NCI-H1048 (cell line): Measurements from ENCODE around the gene DUSP1.

Experiments used
- DNase-seq: peaks from one replicate; lab custom pipeline; 2025; lab: John Stamatoyannopoulos, UW

DUSP1 gene

DNA sequence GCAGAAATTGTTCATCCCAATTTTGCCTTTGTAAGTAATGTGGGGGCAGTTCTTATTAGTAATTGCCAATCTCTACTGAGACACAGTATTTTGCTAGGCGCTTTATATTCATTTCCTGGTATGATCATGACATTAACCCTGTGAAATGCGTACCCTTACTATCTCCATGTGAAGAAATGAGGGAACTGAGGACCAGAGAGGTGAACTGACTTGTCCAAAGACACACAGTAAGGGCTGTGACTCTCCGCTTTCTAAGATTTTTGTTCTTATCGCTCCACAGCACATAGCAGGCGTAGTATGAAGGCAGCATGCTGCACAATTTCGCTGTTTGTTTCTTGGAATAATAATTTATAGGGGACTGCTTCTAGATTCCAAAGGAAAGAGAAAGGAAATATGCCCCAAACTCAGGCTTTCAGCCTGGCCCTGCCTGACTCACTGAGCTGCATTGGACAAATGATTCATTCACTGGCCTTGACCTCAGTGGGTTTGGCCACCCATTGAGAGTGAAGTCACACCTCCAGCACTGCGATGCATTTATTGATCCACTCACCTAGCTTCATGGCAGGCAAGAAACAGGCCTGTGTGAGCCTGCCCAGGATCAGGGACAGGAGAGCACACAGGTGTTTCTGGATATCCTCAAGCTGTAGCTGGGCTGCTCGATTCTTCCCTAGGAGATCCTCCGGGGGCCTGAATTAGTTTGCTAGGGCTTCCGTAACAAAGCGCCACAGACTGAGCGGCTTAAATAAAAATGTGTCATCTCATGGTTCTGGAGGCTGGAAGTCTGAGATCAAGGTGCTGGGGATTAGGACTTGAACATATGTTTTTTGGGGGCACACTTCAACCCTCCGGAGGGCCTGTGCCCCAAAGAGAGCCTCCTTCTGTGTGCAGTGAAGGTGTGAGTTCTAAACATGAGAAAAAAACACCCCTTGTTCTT is 7.2 kb upstream of the DUSP1 start:
- no peak for DNase-seq

DNA sequence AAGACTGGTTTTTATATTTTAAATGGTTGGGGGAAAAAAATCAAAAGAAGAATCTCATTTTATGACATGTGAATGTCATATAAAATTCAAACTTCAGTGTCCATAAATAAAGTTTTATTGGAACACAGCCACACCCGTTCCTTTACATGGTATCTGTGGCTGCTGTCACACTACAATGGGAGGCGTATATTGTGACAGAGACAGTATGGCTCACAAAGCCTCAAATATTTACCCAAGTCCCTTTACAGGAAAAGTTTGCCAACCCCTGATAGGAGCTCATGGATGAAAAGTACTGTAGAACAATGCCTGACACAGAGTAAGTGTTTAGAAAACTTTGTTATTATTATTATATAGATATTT is 5.2 kb upstream of the DUSP1 start:
- no peak for DNase-seq

DNA sequence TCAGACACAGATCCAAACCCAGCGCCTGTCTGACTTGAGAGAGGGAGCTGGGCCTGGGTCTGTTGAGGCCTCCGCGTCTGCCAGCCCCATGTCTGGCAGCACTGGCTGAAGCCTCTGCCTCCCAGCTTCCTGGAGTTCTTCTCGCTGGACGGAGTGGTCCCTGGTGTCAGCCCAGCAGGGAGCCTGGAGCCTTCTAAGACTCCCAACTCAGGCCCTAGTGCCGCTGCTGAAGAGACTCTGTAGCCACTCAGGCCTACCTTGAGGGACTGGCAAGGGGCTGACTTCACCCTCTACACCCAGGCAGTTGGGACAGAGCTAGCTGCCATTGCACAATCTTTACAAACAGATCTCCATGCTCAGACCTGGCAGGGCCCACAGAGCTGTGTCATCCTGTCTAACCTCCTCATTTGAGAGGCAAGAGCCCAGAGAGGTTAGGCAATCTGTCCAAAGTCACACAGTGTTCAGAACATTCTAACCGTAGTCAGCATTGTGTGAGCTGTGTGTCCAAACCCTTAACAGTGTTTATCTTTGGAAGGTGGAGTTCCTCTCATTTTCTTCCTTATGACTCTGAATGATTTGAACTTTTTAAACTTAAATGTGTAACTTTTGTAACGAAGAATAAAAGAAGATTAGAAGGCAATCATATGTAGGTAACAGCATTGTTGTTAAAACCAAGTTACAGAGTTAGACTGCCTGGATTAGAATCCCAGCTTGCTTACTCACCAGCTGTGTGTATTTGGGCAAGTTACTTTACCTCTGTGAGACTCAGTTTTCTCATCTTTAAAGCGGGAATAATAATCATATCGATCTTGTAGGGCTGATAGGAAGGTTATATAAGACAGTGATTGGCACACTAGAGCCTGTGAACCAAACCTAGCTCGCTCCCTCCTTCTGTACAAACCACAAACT is 4.6 kb upstream of the DUSP1 start:
- no peak for DNase-seq

DNA sequence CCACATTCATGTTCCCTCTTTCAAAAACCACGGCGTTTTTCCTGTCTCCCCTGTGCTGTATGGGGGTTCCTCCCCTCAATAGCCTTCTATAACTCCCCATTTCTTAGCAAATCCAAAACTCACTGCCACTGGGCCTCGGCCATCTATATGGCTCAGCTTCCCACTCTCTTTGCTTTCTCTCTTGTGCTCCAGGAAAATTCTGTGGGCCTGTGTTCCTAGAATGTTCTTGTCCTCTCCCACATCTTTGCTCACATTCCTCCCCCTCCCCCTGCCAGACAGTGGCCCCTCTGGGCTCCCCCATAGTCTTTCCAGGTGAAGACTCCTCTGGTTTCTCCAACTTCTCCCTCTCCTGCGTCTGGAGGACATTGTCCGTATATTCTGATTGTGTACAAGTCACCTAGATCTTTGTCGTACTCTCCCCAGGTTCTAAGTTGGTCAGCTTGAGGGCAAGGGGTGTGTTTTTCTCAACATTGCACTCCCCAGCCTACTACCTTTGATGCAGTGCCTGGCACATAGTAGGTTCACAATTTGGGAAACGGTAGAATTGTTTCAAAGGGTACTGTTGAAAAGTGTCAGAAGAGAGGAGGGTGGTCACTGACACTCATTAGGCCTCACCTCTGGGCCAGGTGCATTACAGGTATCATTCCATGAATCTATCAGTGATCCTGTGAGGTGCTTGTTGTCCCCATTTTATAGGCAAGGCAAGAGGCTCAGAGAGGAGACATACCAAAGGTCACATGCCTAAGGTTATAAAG is 3.7 kb upstream of the DUSP1 start:
- no peak for DNase-seq

DNA sequence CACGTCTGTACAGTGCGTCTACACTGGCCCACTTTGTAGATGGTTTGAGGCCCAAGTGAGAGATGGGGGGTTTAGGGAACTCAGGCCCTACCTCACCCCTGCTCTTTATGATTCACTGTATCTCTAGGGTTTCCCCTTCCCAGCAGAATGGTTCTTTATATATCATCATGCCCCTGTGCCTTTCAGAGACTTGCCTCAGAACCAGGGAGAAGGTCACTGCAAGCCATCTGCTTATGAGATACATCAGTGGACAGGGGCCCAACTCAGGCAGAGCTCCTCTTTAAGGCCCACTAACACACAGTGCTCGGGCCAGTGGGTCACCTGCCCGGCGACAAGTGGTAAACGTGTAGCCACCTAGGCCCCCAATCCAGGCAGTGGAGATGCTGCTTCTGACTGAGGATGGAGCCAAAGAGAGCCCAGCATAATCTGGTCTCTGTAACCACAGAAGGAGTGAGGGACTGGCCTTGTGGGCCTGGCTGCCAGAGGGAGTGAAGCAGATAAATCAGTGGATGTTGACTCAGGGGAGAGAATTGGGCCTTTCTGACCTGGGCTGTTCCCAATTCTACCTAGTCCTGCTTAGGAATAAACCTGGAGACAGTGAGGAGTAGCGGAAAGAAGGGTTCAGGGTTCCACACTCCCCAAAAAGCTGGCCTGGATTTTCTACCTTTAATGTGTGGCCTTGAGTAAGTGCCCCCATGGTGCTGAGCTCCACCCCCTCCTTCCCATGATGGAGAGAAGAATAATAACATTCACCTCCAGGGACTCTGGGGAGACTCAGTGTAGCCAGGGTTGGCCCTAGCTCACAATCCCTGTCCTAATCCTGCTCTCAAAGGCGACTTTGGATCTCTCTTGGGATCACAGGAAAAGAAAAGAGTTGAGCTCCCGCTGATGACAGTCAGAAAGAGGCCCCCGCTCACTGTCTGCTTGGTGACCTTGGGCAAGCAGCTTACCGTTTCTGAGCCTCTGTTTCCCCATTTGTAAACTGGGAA is 2.8 kb upstream of the DUSP1 start:
- no peak for DNase-seq

DNA sequence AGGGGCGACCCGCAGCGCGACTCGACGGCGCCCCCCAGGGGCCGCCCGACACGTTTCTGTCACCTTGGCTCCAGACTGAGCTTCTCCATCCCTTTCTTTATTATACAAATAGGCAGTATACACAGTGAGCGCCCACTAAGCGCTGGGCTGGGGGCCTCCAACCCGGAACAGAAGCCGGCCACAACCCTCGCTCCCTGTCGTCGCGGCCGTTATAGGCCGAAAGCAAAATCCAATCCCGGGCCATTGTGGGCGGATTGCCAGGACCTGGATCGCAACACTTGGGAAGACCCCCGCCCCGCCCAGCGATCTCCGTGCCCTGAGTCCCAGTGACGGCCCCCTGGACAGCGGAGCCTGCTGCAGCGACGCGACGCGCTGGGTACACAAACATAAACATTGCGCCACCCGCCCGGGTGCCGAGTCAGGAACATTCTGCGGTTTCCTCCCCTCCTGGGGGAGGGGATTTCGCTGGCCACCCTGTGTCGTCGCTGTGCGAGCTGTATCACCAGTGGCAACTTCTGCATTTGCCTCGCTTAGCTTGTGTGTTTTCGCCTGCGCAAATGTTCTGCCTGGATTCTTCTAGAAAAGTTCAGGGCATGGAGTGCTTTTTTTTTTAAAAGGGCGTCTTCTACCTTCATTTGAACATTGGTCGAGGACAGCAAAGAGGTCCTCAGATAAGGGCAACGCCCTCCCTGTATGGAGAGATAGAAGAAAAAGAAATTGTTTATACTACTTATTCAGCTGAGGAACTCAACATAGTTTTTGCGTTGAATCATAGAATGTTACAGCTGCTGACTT is 1.3 kb upstream of the DUSP1 start:
- DNase-seq = peak; percentile 44

DNA sequence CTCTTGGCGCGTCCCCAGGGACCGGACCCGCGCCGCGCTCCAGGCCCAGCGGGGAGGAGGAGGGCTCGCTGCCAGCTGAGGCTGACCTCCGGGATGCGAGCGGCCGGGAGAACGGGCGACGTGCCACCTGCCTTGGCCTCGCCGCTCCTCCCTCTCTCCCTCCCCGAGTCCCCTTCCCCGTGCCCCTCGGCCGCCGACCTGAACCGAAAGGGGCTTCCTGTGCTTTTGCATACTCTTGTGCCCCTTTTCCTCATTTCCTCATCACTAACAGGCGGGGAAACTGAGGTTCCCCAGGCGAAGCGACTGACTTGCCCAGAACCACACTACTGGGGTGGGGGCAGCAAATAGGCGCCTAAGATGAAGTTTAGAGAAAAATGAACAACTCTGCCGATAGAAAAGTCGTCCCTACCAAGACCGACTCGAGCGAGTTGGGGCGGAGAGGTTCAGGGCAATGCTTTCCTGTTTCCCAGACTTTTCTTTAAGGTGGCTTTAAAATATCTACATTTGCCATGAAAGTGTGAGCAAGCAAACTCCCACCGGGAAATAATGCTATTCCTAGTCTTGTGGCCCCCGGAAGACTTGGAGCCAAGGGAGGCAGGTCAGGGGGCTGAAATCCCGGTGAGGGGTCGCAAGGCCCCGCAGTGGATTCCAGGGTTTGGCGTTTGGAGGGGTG is 580 bp upstream of the DUSP1 start:
- no peak for DNase-seq

DNA sequence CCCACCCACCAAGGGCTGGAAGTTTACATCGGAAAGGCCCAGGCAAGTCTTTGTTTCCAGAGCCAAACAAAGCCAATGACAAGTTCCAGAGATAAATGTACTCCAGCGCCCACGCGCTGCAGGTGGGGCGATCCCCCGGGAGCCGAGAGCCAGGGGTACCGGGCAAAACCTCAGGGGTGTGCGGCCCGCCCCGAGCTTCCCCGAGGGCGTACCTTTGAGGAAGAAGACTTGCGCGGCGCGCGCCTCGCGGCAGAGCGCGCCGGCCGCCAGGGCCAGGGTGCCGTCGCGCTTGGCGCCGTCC is 671 bp downstream of the DUSP1 start:
- no peak for DNase-seq

DNA sequence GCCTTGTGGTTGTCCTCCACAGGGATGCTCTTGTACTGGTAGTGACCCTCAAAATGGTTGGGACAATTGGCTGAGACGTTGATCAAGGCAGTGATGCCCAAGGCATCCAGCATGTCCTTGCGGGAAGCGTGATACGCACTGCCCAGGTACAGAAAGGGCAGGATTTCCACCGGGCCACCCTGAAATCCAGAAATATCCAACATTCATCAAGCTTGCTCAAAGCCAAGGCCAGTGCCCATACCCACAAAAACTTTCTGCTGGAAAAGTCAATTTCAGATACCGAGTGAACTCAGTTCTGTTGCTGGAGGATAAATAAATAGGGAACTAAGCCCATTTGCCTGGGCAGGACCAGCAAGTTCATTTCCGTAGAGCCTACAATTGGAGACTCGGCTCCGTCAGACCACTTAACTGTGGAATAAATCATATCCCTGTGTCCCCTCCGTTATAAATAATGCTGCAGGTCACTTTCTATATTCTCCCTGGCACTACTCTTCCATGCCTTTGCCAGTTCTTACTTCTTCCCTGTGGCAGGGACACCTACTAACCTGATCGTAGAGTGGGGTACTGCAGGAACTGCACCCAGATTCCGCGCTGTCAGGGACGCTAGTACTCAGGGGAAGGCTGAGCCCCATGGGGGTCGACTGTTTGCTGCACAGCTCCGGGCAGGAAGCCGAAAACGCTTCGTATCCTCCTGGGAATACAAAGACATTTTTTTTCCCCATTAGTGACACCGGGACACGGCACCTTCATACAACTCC is 1.2 kb downstream of the DUSP1 start:
- no peak for DNase-seq

DNA sequence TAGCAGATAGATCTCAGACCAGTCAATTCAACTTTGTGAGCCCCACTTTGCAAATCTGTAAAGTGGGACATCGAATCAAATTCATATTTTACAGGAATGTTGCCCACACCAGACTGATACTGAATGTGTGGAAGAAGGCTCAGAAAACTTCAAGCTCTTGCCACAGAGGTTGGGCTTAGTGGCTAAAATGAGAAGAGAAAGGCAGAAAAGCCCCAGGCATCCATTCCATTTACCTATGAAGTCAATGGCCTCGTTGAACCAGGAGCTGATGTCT is 1.7 kb downstream of the DUSP1 start:
- no peak for DNase-seq

DNA sequence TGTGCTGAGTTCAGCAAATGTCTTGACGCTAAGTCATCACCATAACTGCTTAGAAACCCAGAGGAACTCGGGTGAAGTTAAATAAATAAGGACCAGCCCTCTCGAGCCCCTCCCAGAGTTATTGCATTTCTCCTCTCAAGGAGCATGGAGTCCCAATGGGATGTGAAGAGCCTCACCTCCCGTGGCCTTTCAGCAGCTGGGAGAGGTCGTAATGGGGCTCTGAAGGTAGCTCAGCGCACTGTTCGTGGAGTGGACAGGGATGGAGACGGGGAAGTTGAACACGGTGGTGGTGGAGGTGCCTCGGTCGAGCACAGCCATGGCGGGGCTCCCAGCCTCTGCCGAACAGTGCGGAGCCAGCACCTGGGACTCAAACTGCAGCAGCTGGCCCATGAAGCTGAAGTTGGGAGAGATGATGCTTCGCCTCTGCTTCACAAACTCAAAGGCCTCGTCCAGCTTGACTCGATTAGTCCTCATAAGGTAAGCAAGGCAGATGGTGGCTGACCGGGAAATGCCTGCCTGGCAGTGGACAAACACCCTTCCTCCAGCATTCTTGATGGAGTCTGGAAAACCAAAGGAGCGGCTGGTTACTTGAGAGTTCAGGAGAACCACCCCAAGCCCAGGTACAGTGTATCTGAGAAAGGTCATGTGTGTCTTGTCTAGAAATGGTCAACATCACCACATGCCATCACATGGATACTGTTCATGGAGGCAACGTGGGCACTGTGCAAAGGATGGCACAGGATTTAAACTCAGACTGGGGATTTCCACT is 2.2 kb downstream of the DUSP1 start:
- DNase-seq = no peak

DNA sequence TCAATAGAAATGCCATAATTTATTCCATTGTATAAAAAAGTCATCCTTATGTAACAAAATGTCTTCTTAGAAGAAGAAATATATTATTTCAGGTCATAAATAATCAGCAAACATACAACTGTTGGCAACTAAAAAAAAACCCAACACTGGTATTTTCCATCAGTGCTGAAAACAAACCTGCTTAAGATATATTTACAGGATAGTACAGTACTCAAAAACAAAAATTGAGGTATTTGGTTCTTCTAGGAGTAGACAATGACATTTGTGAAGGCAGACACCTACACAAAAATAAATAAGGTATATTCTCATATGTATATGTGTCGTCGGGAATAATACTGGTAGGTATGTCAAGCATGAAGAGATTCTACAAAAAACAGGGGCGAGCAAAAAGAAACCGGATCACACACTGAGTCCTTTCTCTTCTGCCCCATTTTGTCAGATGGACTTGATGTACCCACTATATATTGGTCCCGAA is 2.9 kb downstream of the DUSP1 start:
- no peak for DNase-seq

DNA sequence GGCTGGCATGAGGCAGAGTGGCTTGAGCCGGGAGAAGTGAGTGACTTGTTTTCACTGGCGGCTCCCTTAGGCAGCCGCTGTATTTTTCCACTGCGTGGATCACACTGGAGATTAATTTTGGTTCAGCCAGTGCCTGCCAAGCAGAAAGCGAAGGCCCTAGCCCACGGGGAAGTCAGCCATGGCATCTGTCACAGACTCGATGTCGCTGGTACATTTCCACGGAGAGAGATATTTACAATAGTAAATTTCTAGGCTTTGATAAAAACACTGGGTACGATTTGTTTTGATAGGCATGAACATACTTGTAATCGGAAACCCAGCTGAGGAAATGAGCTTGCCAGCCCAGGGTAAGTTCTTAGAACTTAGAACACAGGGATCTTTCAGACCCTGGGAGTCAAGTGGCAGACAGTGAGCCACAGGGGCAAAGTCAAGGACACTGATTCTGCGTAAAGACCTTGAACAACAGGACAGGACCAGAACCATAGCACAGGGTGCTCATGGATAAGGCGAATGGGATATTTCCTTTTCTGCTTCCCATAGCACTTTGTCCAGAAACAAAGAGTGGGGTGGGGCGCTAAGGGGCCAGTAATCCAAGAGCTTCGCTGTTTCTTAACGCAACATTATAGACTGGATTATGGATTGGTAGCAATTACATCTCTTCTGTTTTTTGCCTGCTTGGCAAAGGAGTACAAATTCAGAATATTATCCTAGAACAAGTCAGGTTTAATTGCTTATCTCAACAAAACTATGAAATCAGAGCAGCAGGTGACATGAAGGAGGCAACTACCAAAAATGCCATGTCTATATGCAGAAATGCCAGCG is 4.5 kb downstream of the DUSP1 start:
- DNase-seq = no peak

DNA sequence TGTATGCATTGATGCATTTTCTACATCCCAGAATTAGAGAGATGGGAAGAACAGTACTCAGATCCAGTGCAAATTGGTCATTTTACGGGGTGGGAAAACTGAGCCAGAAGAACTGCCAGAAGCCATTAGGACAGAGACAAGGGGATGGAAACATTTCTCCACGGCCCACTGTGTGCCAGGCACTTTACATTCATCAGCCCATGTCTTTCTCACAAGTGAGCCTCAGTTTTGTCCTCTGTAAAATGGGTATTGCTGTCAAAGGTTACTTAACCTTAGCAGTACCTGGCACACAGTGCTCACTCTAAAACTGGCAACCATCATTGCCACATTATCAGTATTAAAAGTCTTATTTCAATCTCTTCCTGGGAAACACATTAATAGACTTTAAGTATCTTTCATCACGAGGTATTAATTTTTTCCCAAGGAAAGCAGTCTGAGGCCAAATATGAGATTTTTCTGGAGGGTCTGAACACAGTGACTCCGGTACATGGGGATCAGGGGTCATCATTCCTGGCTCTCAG is 5.2 kb downstream of the DUSP1 start:
- DNase-seq = no peak

DNA sequence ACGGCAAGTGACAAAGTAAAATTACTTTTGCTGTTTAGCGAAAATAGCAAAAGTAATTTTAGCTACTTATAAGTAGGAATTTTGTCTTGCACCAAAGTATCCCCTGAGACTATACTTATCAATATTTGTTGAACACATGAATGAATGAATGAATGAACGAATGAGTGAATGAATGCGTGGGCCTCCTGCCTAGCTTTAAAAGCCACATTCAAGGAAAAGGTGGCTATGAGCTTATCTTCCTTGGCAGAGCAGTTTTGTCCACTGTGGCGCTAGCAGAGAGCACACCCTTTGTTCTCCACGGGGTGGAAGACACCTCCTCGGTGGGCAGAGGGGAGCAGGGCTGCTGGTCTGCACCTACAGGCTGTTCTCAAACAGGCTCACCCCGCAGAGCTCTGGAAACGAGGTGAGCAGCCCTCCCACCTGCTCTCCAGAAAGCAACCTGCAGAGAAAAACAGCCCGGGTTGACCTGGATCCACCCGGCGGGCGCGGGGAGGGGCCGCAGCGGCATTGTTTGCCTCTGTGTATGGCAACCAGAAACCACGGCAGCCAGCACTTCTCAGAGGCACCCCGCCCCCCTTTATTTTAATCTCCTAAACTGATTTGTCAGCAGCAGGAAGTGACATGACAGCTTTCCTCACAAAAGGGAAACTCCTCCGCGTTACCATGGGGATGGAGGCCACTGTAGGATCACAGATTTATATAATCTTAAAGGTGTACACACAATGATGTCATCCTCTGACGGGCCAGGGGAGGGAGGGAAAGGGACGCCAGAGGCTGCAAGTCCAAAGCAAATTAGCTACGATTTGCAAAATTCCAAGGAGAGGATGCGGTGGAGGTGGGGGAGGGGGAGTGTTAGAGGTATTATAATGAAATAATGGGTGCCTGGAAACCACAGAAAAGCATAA is 5.9 kb downstream of the DUSP1 start:
- DNase-seq = peak; percentile 95

DNA sequence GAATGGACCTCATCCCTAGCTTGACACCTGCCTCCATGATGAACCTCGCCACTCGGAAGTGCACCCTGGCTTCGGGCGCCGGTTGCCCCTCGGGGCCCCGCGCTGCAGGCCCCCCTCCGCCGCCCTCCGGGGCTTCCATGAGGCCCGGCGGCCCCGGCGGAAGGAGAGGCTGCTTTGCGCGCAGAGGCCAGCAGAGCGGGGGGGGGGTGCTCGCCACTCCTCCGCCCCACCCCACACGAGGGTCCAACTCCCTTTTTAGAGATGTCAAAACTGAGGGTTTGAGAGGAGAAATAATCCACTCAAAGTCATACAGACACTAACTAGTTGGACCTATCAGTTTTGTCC is 7.9 kb downstream of the DUSP1 start:
- no peak for DNase-seq
